Stimulated activated CD8-positive, alpha-beta memory T cell treated with anti-CD3 and anti-CD28 coated beads, Interleukin-15, amount 100 ng/mL, for 4 hours (primary cell): ENCODE data around the gene CLN3.
"Not testable (repeated sequence)": the region's sequence is repeated elsewhere in the genome, so short reads cannot be mapped to it uniquely, and the experiment has no call there.

Experiments
- DNase-seq, 2 donors: peaks; one replicate each; pipeline ENCODE4 v3.0.0-alpha.2; 2020; ENCODE audit warnings: low read depth in 2 of 2

The CLN3 gene

GRCh38 chr16:28513484-28514181 is 21.8 kb upstream of the CLN3 start:
- DNase-seq, result no peak

DNA sequence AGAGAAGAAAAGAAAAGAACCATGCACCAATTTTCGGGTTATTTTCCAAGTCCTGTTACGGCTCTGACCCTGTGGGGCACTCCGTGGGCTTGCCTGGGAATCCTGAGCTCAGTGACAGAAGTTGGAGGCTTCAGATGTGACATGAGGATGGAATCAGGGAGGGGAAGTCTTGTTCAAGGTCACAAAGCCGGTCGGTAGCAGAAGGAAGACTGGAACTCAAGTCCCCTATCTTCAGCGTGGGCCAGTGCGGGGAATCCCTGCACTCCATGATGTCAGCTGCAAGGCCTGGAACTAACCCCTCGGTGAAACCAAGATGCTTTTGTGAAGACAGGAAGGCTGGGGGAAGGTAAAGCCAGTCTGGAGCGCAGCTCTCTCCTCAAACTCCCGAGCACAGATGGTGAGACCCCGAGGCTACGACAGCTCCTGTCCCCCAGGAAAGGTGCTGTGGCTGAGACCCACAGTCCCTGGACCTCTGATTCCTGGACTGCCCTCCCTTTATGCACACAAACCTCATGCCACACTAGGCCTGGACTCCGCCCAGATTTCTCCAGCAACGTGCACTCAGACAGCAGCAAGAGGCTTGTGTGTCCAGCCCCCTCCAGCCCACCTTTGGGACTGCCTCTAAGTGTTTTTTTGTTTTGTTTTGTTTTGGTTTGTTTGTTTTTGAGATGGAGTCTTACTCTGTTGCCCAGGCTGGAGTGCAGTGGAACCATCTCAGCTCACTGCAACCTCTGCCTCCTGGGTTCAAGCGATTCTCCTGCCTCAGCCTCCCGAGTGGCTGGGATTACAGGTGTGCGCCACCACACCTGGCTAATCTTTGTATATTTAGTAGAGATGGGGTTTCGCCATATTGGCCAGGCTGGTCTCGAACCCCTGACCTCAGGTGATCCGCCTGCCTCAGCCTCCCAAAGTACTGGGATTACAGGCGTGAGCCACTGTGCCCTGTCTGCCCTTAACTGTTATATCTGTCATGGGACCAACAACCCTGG is 20.2 kb upstream of the CLN3 start:
- DNase-seq, result no peak

DNA sequence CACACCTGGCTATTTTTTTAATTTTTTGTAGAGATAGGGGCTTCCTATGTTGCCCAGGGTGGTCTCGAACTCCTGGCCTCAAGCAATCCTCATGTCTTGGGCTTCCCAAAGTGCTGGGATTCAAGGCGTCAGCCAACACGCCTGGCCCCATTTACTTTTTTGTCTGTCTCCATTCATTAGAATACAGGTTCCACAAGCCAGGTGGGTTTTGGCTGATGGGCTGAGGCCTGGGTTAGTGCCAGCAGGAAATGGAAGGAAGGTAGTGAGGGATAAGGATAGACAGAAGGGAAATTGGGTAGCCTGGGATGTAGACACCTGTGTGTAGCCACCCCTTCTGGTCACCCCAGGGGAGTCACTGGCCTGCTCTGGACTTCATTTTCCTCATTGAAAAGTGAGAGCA is 19.2 kb upstream of the CLN3 start:
- no peak for DNase-seq

DNA sequence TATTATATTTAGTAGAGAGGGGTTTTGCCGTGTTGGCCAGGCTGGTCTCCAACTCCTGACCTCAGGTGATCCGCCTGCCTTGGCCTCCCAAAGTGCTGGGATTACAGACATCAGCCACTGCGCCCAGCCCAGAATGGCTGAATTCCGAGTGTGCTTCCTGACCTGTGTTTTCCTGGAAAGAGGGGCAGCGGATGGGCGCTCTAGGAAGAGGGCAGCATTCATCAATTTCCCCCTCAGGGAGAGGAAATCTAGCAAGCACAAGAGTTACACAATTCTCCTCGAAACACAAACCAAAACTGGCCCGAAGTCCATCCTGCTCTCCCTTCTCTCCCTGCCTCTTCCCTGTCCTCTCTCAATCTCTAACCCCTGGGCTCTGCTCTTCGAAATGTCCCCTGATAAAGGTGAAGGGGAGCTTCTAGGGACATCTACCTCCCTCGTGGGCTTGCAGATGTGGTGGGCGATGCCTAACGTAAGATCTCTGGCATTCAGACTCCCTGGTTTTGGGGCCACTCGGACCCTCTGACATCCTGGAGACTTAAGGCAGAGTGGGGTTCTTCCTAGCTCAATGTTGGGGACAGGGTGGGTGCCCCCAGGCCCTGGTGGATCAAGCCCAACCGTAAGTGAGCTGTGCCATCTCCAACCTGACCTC is 13.7 kb upstream of the CLN3 start:
- DNase-seq, result no peak

- DNase-seq, result no peak
Observed at GRCh38 chr16:28504707-28505404, 13.0 kb upstream of the CLN3 start.

DNA sequence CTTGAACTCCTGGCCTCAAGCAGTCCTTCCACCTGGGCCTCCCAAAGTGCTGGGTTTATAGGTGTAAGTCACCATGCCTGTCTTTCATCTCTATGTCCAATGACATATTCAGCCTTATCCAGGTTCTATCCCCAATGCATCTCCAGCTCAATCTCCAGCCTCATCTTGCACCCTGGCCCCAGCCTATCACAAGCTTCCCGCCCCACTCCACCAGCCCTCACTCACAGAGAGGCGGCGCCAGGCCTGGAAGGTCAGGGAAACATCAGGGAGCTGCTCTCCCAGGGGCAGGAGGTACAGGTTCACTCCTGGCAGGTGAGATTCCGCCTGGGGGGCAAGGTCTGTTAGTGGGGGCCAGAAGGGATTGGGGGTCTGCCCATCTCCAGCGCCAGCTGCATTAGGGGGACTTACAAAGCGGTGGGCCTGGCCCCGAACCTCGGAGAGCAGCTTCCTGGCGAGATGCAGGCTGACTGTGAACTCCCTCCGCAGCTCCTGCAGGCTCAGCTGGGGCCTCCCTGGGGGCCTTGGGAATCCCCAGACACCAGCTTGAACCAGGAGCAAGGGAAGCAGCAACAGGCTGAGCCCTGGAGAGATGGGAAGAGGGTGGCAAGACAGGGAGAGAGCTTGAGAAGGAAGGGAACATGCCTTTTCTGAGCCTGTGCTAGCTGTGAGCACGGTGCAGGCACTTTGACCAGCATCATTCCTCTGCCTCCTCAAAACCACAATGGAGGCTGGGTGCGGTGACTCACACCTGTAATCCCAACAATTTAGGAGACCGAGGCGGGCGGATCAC is 11.8 kb upstream of the CLN3 start:
- no peak for DNase-seq

DNA sequence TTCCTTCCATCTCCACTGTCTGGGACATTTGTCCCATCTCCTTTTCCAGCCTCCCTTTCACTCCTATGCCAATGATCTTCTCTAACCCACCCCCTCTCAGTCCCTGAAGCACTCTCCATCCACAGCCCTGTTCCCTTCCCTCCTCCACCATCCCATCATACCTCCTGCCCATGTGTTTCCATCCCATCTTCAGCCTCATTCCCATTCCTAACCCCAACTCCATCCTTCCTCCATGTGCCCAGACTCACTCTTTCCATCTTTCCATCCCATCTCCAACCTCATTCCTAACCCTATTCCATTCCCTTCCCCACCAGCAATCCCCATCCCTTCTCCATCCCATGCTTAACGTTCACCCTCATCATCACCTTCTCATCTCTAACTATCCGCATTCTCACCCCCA is 10.4 kb upstream of the CLN3 start:
- DNase-seq, result no peak

DNA sequence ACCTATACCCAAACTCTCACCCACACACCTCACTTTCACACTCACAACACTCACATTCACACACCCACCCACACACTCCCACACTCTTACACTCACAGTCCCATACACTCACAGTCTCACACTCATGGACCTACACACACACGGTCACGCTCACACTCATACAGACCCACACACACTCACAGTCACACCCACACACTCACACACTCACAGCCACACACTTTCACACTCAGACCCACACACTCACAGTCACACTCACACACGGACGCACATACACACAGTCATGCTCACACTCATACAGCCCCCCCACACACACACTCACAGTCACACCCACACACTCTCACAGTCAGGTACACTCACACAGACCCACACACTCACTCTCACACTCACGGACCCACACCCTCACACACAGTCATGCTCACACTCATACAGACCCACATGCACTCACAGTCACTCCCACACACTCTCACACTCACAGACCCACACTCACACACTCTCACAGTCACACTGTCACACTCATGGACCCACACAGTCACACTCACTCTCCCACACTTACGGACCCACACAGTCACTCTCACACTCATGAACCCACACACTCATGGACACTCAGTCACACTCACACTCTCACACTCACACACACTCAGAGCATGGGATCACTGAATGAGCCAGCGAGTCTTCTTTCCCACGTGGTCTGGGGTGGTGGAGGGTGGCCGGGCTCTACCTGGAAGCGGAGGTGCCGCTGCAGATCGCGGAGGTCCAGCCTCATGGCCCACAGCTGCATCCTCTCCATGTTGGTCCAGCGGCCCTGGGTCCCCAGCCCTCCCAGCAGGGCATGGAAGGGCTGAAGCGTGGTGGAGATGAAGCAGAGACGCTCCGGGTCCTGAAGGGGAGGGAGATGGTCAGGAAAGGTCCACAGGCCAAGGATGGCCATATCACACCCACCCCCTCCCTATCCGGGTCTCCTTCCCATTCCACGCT is 9.7 kb upstream of the CLN3 start:
- DNase-seq, result no peak

GRCh38 chr16:28500476-28501180 is 8.8 kb upstream of the CLN3 start:
- DNase-seq, result not testable (repeated sequence)

GRCh38 chr16:28499854-28500253 is 8.0 kb upstream of the CLN3 start:
- no peak for DNase-seq

DNA sequence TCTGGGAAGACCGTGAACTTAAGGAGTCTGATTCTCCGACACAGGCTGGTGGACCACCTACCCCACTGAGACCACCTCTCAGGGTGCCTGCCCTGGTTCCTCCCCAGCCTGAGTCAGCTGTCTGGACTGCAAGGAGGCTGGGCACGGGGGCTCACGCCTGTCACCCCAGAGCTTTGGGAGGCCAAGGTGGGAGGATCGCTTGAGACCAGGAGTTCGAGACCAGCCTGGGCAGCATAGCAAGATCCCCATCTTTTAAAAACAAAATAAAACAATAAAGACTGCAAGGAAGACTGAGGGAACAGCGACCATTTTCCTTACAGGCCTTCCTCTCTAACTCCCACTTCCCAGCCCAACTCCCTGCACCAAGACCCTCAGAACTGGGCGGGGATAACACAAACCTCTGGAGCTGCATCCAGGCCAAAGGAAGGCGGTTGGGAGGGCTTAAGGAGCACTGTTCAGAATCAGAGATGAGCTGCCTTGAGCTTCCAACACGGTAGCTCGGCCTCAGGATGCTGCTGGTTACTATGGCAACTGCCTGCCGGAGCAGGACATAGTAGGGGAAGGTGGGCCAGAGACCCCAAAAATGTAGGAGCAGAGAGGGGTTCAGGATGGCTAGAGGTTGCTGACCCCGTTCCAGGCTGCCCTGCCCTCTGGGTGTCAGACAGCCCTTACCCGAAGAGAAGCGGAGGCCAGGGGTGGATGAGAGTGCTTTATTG is 7.0 kb upstream of the CLN3 start:
- no peak for DNase-seq

DNA sequence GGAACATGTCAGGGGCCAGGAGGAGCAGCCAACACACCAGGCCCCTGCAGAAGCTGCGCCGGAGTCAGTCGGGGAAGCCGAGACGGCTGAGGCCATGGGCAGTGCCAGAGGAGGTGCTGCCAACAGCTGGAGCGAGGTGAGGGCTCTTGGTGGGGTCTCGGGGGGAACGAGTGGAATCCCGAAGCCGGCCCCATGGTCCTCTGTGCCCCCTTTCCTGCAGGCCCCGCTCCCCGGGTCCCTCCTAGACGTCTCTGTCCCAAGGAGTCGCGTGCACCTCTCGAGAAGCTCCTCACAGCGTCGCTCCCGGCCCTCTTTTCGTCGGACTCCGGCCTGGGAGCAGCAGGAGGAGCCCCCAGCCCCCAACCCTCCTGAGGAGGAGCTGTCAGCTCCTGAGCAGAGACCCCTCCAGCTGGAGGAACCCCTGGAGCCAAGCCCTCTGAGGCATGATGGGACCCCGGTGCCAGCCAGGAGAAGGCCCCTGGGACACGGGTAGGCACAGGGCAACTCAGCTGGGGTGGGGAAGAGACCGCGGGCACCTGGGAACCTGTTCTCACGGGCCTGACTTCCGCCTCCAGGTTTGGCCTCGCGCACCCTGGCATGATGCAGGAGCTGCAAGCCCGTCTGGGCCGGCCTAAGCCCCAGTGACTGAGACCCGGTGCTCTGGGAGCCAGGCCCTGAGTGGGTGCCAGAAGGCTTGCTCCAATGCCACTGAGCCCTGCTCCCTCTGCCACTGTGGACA is 6.2 kb upstream of the CLN3 start:
- DNase-seq, result no peak

DNA sequence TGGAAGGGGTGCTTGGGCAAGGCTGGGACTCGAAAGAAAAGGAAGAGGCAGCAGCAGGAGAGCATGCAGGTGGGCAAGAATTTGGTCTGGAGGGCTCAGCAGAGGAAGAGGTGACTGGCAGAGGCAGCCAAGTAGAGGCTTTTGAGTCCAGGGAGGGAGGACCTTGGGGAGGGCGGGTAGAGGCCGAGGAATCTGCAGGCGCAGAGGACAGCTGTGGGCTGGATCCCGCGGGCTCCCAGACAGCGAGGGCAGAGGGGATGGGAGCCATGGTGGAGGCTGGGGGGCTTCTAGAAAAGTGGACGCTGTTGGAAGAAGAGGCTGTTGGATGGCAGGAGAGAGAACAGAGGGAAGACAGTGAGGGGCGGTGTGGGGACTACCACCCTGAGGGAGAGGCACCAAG is 5.5 kb upstream of the CLN3 start:
- no peak for DNase-seq

DNA sequence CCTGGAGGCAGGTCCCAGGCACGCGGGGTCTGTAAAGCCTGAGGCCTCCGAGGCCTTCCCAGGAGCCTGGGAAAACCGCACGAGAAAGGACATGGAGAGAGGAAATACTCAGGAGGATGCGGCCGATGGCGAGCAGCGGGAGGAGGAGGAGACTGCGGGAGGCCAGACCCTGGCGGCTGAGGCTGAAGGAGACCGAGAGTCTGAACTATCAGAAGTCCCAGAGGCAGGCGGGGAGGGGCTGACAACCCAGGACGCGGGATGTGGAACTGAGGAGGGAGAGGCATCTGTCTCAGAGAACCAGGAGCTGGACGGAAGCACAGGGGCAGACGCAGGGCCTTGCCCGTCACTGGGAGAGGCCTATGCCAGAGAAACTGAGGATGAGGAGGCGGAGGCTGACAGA is 5.0 kb upstream of the CLN3 start:
- no peak for DNase-seq

DNA sequence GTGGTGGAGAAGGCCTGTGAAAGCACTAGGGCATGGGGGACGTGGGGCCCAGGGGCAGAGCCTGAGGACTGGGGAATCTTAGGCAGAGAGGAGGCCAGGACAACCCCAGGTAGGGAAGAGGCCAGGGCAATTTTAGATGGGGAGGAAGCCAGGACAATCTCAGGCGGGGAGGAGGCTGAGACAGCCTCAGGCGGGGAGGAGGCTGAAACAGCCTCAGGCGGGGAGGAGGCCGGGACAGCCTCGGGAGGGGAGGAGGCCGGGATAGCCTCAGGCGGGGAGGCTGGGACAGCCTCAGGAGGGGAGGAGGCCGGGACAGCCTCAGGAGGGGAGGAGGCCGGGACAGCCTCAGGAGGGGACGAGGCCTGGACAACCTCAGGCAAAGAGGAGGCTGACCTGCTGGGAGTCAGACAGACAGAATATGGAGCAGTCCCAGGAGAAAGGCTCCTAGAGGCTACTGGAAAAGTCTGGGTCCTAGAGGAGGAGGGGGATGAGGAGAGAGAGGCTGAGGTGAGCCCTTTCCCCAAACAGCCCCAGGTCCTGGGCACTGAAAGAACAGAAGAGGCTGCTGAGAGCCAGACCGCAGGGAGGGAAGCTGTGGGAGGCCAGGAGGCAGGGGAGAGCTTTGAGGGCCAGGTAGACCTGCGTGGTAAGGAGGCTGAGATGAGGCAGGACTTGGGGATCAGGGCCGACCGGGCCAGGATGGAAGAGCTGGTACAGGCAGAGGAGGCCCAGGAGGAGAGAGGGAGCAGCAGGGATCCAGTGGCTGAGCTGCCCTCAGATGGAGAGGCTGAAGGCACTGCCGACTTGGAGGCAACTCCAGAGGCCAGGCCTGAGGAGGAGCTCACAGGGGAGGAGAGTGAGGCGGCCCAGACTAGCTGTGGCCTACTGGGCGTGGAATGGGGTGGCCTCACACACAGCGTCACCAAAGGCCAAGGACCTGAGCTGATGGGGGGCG is 4.2 kb upstream of the CLN3 start:
- DNase-seq, result no peak

DNA sequence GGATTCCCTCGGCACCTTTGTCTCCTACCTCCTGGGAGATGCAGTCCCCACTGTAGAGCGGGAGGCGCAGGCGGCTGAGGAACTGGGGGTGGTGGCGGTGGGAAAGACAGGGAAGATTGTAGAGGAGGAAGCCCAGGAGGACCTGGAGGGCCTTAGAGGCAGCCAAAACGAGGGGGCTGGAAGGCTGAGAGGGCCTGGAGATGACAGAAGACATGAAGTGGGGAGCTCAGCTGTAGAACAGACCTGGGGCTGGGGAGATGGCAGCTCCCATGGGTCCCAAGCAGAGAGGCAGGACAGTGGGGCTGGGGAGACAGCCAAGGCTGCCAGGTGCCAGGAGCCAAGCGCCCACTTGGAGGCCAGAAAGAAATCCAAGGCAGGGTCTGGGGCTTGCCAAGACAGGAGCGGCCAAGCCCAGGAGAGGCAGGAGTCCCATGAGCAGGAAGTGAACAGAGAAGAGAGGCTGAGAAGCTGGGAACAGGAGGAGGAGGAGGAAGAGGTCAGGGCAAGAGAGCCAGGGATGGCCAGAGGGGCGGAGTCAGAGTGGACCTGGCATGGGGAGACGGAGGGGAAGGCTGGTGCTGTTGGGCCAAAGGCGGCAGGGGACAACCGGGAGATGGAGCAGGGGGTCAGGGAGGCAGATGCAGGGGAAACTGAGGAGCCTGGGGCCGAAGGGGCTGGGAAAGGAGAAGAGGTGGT is 3.4 kb upstream of the CLN3 start:
- no peak for DNase-seq
